Left lung (tissue), 10 donors: ENCODE measurements around the gene TK1. TPM values are rescaled to one million over a fixed set of nuclear protein-coding genes. Genes with fewer than 3 reads are reported as not detected.

ENCODE experiments used
- ATAC-seq: fragments of 200-7000 bp; cut with Tn5 transposase; one replicate; pipeline ENCODE4 v1.9.1; 2020; ENCODE audit warnings: moderate library complexity
- DNase-seq, 4 donors: peaks; one replicate each; pipeline ENCODE4 v3.0.0-alpha.2; 2013 to 2020
- H3K27ac ChIP-seq, 2 donors: fragments of 200-600 bp; sonication (generic) in 1 of 2; one replicate each; pipeline versions ENCODE4 v1.5.0 to v1.8.0; 2020 to 2021
- H3K27me3 ChIP-seq, 2 donors: fragments of 200-600 bp; sonication (generic) in 1 of 2; one replicate each; pipeline versions ENCODE4 v1.5.0 to v1.8.0; 2020 to 2021
- H3K36me3 ChIP-seq, 2 donors: fragments of 200-600 bp; sonication (generic) in 1 of 2; one replicate each; pipeline versions ENCODE4 v1.5.0 to v1.8.0; 2020 to 2021
- H3K4me1 ChIP-seq, 2 donors: fragments of 200-600 bp; one replicate each; pipeline ENCODE4 v1.8.0; 2021
- H3K4me3 ChIP-seq, 2 donors: fragments of 200-600 bp; sonication (generic) in 1 of 2; one replicate each; pipeline versions ENCODE4 v1.5.0 to v1.8.0; 2020 to 2021; ENCODE audit warnings: mild to moderate bottlenecking in 1 of 2
- H3K9me3 ChIP-seq, 2 donors: fragments of 200-600 bp; sonication (generic) in 1 of 2; one replicate each; pipeline versions ENCODE4 v1.5.0 to v1.8.0; 2020 to 2021
- intact Hi-C, 2 donors: fragments of 100-400 bp; cut with DNase I; formaldehyde crosslinking; loops; one replicate each; pipeline versions ENCODE4 v1.11.2 to v1.14.2; 2022
- polyA plus RNA-seq, 6 donors: library from polyadenylated mRNA; unstranded; fragments of 120-200 nt; gene quantifications; one replicate each; pipeline ENCODE4 v1.2.1, GENCODE V29; 2013; ENCODE audit not compliant: insufficient read length in 6 of 6
- total RNA-seq, 2 donors: library from RNA; stranded (reverse); fragmentation: NEBNext Ultra II Directional; extraction: Animal tissue kit (Norgen Biotek cat#: 25700); gene quantifications; one replicate each; pipeline ENCODE4 v1.2.1, GENCODE V29; 2021
- TF ChIP-seq, protein P1 (sequence below), 2 donors: fragments of 200-600 bp; sonication (generic) in 1 of 2; IDR thresholded peaks; one replicate each; pipeline versions ENCODE4 v1.5.0 to v1.8.0; 2021; ENCODE audit warnings: antibody characterized with exemption in 2 of 2
- donor health status: DM: no; HTN: yes; CAD: no.
- donor health status: DM: no; HTN: no; CAD: no.

The TK1 gene
- total and polyA plus RNA-seq, 8 donors: 22.5 to 54.9 (median 28.2) TPM

DNA sequence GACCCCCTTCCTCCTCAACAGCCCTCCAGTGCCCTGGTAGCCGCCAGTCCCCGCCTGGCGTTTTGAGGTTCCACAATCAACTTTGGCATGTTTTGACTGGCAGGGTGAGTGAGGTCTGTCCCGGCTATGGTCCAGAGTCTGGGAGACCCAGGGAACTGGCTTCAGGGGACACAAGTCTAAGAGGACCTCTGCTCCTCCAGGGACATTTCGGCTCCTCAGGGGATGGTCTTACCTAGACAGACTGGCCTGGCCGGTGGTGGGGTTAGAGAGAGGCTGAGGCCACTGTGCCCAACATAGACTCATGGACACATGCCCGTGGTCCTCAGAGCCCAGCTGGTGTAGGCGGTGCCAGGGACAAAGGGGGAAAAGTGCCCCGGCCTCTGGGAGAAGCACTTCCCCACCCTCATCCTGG, 54.1 kb downstream of the TK1 start:
- H3K36me3 ChIP-seq: peaks cover 0 to 18% of the 10 kb centered on the region in 2 donors
- H3K4me3 ChIP-seq: peak overlapping the region in 1 of 2 donors; percentile 58
- TF ChIP-seq, protein P1, sequence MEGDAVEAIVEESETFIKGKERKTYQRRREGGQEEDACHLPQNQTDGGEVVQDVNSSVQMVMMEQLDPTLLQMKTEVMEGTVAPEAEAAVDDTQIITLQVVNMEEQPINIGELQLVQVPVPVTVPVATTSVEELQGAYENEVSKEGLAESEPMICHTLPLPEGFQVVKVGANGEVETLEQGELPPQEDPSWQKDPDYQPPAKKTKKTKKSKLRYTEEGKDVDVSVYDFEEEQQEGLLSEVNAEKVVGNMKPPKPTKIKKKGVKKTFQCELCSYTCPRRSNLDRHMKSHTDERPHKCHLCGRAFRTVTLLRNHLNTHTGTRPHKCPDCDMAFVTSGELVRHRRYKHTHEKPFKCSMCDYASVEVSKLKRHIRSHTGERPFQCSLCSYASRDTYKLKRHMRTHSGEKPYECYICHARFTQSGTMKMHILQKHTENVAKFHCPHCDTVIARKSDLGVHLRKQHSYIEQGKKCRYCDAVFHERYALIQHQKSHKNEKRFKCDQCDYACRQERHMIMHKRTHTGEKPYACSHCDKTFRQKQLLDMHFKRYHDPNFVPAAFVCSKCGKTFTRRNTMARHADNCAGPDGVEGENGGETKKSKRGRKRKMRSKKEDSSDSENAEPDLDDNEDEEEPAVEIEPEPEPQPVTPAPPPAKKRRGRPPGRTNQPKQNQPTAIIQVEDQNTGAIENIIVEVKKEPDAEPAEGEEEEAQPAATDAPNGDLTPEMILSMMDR (IDR thresholded peaks at IDR 0.05): no peak
- H3K9me3 ChIP-seq: no peaks in the 10 kb centered on the region
- peaks cover 17 to 86% of the 10 kb centered on the region in 2 donors for H3K4me1 ChIP-seq
- peaks cover 0 to 12% of the 10 kb centered on the region in 2 donors for H3K27me3 ChIP-seq
- H3K27ac ChIP-seq: peak overlapping the region in 1 of 2 donors; percentile 93
- ATAC-seq (no peak), DNase-seq (no peak)
- intact Hi-C loops: no loop called here

DNA sequence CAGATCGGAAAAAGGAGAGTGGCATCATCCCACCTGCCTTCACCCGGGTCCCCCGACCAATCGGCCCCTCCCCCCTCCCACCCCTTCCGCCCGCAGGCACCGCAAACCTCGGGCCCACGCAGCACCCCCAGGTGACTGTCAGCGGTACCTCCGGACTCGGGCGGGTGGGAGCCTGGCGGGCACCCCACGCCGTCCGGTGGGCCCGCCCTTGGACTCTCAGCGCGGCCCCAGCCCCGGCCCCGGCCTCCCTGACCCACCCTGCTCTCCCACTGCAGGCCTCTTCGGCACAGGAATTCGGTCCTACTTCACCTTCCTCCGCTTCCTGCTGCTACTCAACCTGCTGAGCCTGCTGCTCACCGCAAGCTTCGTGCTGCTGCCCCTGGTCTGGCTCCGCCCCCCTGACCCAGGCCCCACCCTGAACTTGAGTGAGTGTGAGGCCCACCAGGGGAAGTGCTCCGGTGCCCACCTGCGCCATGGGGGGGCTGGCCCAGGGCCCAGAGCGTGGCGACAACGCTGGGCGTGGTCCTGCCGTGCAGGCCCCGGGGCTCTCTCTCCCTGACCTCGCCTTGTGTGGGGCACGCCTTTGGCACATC, 54.7 kb downstream of the TK1 start:
- Histone ChIP-seq H3K27ac (peak overlapping the region; percentile 26 to 93), H3K9me3 (no peaks in the 10 kb centered on the region), H3K27me3 (peaks cover 0 to 12% of the 10 kb centered on the region in 2 donors), H3K4me1 (peaks cover 17 to 86% of the 10 kb centered on the region in 2 donors), H3K4me3 (peak overlapping the region; percentile 34 to 58), H3K36me3 (peaks cover 0 to 18% of the 10 kb centered on the region in 2 donors)
- TF ChIP-seq, protein P1 (IDR thresholded peaks at IDR 0.05): no peak
- DNase-seq: peak in 3 of 4 donors; percentile 78 to 87 (median 86)
- ATAC-seq: peak; percentile 38
- intact Hi-C loops: no loop called here

DNA sequence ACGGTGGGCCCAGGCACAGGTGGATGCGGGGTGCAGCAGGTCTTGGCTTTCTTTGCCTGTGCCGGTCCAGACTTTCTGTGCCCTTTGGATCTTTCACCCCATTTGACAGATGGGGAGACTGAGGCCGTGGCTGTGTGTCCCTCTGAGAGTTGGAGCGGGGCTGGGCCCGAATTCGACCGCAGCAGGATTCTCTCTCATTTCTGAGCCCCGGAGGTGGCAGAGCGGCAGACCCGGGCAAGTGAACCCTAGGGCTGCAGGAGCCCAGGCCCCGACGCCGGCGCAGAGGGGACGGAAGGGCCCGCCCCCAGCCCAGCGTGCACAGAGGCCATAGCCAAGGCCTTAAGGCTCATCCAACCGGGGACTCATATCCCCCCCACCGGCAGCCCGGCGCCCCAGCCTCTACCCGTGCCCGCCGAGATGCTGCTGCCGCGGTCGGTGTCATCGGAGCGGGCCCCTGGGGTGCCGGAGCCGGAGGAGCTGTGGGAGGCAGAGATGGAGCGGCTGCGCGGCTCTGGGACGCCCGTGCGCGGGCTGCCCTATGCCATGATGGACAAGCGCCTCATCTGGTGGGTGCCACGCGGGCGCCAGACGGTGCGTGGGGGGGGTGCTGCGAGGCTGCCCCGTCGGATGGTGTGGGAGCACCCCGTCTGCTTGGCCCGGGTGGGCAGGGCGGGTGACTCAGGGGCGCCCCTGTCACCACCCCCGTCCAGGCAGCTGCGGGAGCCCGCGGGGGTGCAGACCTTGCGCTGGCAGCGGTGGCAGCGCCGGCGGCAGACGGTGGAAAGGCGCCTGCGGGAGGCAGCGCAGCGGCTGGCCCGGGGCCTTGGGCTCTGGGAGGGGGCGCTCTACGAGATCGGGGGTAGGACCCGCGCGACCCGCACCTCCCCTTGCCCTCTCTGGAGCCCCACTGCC, 55.4 kb downstream of the TK1 start:
- TF ChIP-seq, protein P1 (IDR thresholded peaks at IDR 0.05): no peak
- ATAC-seq (peak; percentile 2), DNase-seq (peak in 1 of 4 donors; percentile 91)
- Histone ChIP-seq H3K36me3 (peaks cover 0 to 18% of the 10 kb centered on the region in 2 donors), H3K27me3 (peaks cover 0 to 12% of the 10 kb centered on the region in 2 donors), H3K9me3 (no peaks in the 10 kb centered on the region), H3K4me3 (peak overlapping the region; percentile 34 to 58), H3K4me1 (peaks cover 24 to 86% of the 10 kb centered on the region in 2 donors), H3K27ac (peak overlapping the region; percentile 60 to 93)
- intact Hi-C loops: no loop called here

DNA sequence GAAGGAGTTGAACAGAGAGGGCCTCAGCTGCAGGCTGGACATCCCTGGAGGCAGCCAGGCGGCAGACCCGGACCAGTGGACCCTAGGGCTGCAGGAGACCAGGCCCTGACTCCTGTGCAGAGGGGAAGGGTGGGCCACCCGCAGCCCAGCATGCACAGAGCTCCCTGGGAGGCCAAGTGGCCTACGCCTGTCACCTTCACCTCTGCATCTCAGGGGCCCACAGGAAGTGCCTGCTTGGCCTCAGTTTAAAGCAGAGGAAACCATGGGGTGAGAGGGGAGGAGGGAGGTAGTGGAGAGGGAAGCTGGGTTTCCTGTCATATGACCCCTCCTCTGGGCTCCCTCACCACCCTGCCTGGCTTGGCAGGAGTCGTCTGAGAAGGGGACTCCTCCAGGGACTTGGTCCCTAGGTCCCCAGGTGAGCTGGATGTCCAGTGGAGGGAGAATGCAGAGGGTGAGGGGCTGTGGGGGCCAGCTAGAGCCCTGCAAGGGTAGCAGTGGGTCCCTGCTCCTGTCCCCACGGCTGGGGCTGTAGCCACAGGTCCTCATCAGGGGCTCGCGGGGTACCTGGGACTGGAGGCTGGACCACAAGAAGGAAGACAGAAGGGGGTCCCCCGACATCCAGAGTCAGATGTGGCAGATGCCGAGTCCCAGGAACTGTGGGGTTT, 56.3 kb downstream of the TK1 start, which contains the start of gene TMC8:
TSS of gene TMC8 (plus strand) at position 335 of the 665 bp plus-strand sequence. CDS start 818 bp downstream, outside the sequence.
- peak; percentile 2 for ATAC-seq
- Histone ChIP-seq H3K36me3 (peaks cover 0 to 23% of the 10 kb centered on the region in 2 donors), H3K4me1 (peaks cover 30 to 87% of the 10 kb centered on the region in 2 donors), H3K27me3 (peaks cover 0 to 12% of the 10 kb centered on the region in 2 donors), H3K9me3 (no peaks in the 10 kb centered on the region), H3K4me3 (peak within 1 kb of the TSS; percentile 34 to 94), H3K27ac (peak within 1 kb of the TSS; percentile 90 to 93)
- intact Hi-C loops: no loop called here
- DNase-seq: peak in 2 of 4 donors; percentile 75 to 81
- TF ChIP-seq, protein P1 (IDR thresholded peaks at IDR 0.05): no peak
